Smooth muscle cell (in vitro differentiated cells): Measurements from ENCODE around the gene ATRIP. TPM values are rescaled to one million over a fixed set of nuclear protein-coding genes. Genes with fewer than 3 reads are reported as not detected.
A peak's percentile ranks its signal among the peaks of the same experiment; 100 is the strongest.

ENCODE experiments used
- DNase-seq: peaks from one replicate; lab custom pipeline; 2025; ENCODE audit not compliant: unreplicated experiment; lab: John Stamatoyannopoulos, UW
- H2AFZ ChIP-seq: fragments of 200-600 bp; sonication (generic); 2 replicates; pipeline ENCODE4 v1.6.0; 2016; ENCODE audit warnings: antibody characterized with exemption, low read depth, mild to moderate bottlenecking
- H3F3A ChIP-seq: fragments of 200-600 bp; sonication (generic); 2 replicates; pipeline ENCODE4 v1.6.0; 2017; ENCODE audit warnings: antibody characterized with exemption, low read depth
- H3K27ac ChIP-seq: fragments of 200-600 bp; sonication (generic); 2 replicates; pipeline ENCODE4 v1.5.1; 2016; ENCODE audit warnings: low read depth, mild to moderate bottlenecking
- H3K27me3 ChIP-seq: fragments of 200-600 bp; sonication (generic); 2 replicates; pipeline ENCODE4 v1.6.1; 2016; ENCODE audit warnings: low read depth, mild to moderate bottlenecking
- H3K36me3 ChIP-seq: fragments of 200-600 bp; sonication (generic); 2 replicates; pipeline ENCODE4 v1.5.1; 2016; ENCODE audit warnings: low read depth
- H3K4me1 ChIP-seq: fragments of 200-600 bp; sonication (generic); 2 replicates; pipeline ENCODE4 v1.5.1; 2016; ENCODE audit warnings: low read depth
- H3K4me2 ChIP-seq: fragments of 200-600 bp; sonication (generic); 2 replicates; pipeline ENCODE4 v1.6.0; 2016; ENCODE audit warnings: mild to moderate bottlenecking
- H3K4me3 ChIP-seq: fragments of 200-600 bp; sonication (generic); 2 replicates; pipeline ENCODE4 v1.5.1; 2016; ENCODE audit warnings: mild to moderate bottlenecking
- H3K79me2 ChIP-seq: fragments of 200-600 bp; sonication (generic); 2 replicates; pipeline ENCODE4 v1.6.0; 2016; ENCODE audit warnings: low read depth, mild to moderate bottlenecking
- H3K9ac ChIP-seq: fragments of 200-600 bp; sonication (generic); 2 replicates; pipeline ENCODE4 v1.6.0; 2016; ENCODE audit warnings: low read depth
- H3K9me3 ChIP-seq: fragments of 200-600 bp; sonication (generic); replicated peaks from 2 replicates; pipeline ENCODE4 v1.5.1; 2016; ENCODE audit warnings: low read depth
- H4K20me1 ChIP-seq: fragments of 200-600 bp; sonication (generic); 2 replicates; pipeline ENCODE4 v1.6.0; 2016; ENCODE audit warnings: low read depth
- WGBS: methylation state at CpG from one replicate; pipeline ENCODE4 v1.1.7; 2016; ENCODE audit warnings: low lambda C conversion rate; 5-methylcytosine and 5-hydroxymethylcytosine counted together
- polyA plus RNA-seq: library from polyadenylated mRNA; unstranded; fragments of >200 nt; fragmentation: Nextera tagmentation; extraction: Ambion mirVana; gene quantifications from 2 replicates; pipeline ENCODE4 v1.2.1, GENCODE V29; 2016
- total RNA-seq: library from RNA; depleted of rRNA; stranded (reverse); fragments of >200 nt; gene quantifications from 2 replicates; pipeline ENCODE4 v1.2.3, GENCODE V29; 2014
- TF ChIP-seq, protein P1 (sequence below): fragments of 200-600 bp; sonication (generic); IDR thresholded peaks from 2 replicates; pipeline ENCODE4 v1.5.1; 2017; ENCODE audit warnings: borderline replicate concordance, mild to moderate bottlenecking, antibody characterized with exemption; ENCODE audit not compliant: insufficient read depth, poor library complexity, severe bottlenecking

The ATRIP gene
- total and polyA plus RNA-seq, 2 experiments from 2014 or later: 4.0 to 7.3 TPM

DNA sequence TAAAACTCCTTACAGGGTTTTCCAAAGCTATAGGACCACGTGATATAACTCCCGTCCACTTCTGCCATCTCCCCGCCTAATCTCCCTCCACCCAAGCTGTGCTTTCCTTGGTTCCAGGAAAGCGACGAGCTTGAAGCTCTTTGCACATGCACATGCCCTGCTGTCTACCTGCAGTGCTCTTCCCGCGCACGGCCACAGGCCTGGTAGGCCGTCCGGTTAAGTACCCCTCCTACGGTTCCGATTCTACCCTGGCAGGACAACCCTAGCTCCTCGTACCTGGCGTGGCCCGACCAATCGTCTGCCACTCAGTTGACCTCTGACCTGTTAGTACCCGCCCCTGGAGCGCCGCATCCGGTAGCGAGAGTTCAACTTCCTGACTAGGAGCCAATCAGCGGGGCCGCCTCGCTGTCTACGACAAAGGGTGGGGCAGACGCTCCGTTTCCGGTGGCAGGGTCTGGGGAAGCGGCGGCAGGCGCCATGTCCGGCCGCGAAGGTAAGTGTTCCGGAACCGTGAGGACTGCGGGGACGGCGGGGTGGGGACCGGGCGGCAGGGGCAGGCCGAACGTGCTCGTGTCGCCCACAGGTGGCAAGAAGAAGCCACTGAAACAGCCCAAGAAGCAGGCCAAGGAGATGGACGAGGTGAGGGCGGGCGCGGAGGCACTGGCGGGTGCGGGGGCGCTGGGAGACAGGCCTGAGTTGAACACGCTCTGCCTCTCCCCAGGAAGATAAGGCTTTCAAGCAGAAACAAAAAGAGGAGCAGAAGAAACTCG is 6.5 kb upstream of the ATRIP start, which contains the start of the genes CCDC51 and TMA7:
TSS of gene CCDC51 (minus strand) at position 300 of the 770 bp plus-strand sequence. CDS start 4,991 bp downstream, outside the sequence.
TSS of gene TMA7 (plus strand) at position 438 of the 770 bp plus-strand sequence. CDS start at position 478, 40 bp downstream.
- Histone ChIP-seq H3K36me3 (no peaks in the 10 kb centered on the region), H4K20me1 (peaks cover 15% of the 10 kb centered on the region), H3K27ac (peak within 1 kb of the TSS; percentile 81), H3K4me3 (peak within 1 kb of the TSS; percentile 75), H3K27me3 (no peaks in the 10 kb centered on the region), H3K4me1 (peaks cover 7% of the 10 kb centered on the region), H3K9ac (peak within 1 kb of the TSS; percentile 85), H3F3A (peaks cover 9% of the 10 kb centered on the region), H3K4me2 (peak within 1 kb of the TSS; percentile 95), H2AFZ (peak within 1 kb of the TSS; percentile 90), H3K79me2 (peaks cover 31% of the 10 kb centered on the region), H3K9me3 (no peaks in the 10 kb centered on the region)
- under 1% methylated on average over 53 of the region's 54 CpGs for WGBS
- peak; percentile 81 for DNase-seq
- TF ChIP-seq, protein P1, sequence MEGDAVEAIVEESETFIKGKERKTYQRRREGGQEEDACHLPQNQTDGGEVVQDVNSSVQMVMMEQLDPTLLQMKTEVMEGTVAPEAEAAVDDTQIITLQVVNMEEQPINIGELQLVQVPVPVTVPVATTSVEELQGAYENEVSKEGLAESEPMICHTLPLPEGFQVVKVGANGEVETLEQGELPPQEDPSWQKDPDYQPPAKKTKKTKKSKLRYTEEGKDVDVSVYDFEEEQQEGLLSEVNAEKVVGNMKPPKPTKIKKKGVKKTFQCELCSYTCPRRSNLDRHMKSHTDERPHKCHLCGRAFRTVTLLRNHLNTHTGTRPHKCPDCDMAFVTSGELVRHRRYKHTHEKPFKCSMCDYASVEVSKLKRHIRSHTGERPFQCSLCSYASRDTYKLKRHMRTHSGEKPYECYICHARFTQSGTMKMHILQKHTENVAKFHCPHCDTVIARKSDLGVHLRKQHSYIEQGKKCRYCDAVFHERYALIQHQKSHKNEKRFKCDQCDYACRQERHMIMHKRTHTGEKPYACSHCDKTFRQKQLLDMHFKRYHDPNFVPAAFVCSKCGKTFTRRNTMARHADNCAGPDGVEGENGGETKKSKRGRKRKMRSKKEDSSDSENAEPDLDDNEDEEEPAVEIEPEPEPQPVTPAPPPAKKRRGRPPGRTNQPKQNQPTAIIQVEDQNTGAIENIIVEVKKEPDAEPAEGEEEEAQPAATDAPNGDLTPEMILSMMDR: no peak

DNA sequence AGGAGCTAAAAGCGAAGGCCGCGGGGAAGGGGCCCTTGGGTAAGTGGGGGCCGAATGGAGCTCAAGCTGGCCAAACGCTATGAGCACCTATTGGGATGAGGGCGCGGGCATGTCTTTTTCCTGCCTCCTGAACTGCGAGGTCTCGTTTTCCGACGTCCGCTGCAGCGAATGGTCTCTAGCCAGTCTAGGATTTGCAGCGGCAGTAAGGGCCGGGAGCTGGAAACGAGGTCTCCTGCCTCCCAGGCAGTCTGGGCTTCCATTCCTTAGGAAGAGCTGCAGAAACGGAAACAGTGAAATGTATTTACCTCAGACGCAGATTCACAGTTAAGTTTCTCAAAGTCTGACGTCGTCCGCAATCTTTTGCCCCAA is 6.0 kb upstream of the ATRIP start:
- Histone ChIP-seq H4K20me1 (peaks cover 15% of the 10 kb centered on the region), H3K4me1 (peaks cover 7% of the 10 kb centered on the region), H3K79me2 (peaks cover 31% of the 10 kb centered on the region), H3K9me3 (no peaks in the 10 kb centered on the region), H2AFZ (peak overlapping the region; percentile 60), H3K4me3 (peak overlapping the region; percentile 75), H3K9ac (peak overlapping the region; percentile 85), H3K27me3 (no peaks in the 10 kb centered on the region), H3K36me3 (no peaks in the 10 kb centered on the region), H3K4me2 (peak overlapping the region; percentile 95), H3K27ac (peak overlapping the region; percentile 81), H3F3A (peaks cover 13% of the 10 kb centered on the region)
- TF ChIP-seq, protein P1: no peak
- WGBS: 2% methylated on average over 21 of the region's 21 CpGs
- DNase-seq: no peak

- H3K9ac ChIP-seq: no peak overlapping the region
- no peak overlapping the region for H2AFZ ChIP-seq
- no peaks in the 10 kb centered on the region for H3K36me3 ChIP-seq
- H3K4me2 ChIP-seq: peak overlapping the region; percentile 95
- H3K27me3 ChIP-seq: no peaks in the 10 kb centered on the region
- TF ChIP-seq, protein P1: no peak
- no peak for DNase-seq
- WGBS: 87% methylated on average over 6 of the region's 6 CpGs
- peaks cover 14% of the 10 kb centered on the region for H3F3A ChIP-seq
- peaks cover 15% of the 10 kb centered on the region for H4K20me1 ChIP-seq
- H3K4me3 ChIP-seq: no peak overlapping the region
- no peaks in the 10 kb centered on the region for H3K9me3 ChIP-seq
- peak overlapping the region; percentile 81 for H3K27ac ChIP-seq
- peaks cover 31% of the 10 kb centered on the region for H3K79me2 ChIP-seq
- H3K4me1 ChIP-seq: peaks cover 8% of the 10 kb centered on the region
These were observed 4.6 kb upstream of the ATRIP start for GRCh38 chr3:48441940-48442339.
